Body of pancreas (tissue), 4 donors: ENCODE data around the gene SLC25A14. TPM values are rescaled to one million over a fixed set of nuclear protein-coding genes. Genes with fewer than 3 reads are reported as not detected.
"Not testable (repeated sequence)": the region's sequence is repeated elsewhere in the genome, so short reads cannot be mapped to it uniquely, and the experiment has no call there.

ENCODE experiments used
- ATAC-seq: fragments of 150-250 bp; one replicate; pipeline ENCODE4 v1.9.1; 2016
- DNase-seq, 4 donors: peaks; one replicate each; pipeline ENCODE4 v3.0.0-alpha.2; 2019
- H3K27ac ChIP-seq, 4 donors: fragments of 200-600 bp; sonication (generic); 1 replicate in 3 of 4; 2 replicates in 1 of 4; pipeline versions ENCODE4 v1.5.1 to v1.6.1; 2016 to 2019; ENCODE audit warnings: mild to moderate bottlenecking in 1 of 4, mixed read lengths in 1 of 4, moderate library complexity in 1 of 4
- H3K27me3 ChIP-seq, 2 donors: fragments of 200-600 bp; sonication (generic); one replicate each; pipeline ENCODE4 v1.6.0; 2016; ENCODE audit warnings: mild to moderate bottlenecking in 1 of 2
- H3K36me3 ChIP-seq, 2 donors: fragments of 200-600 bp; sonication (generic); replicated peaks in 1 of 2; 2 replicates each; pipeline ENCODE4 v1.5.1; 2016; ENCODE audit warnings: low read depth in 2 of 2; ENCODE audit not compliant: insufficient read depth in 1 of 2
- H3K4me1 ChIP-seq: fragments of 200-600 bp; sonication (generic); one replicate; pipeline ENCODE4 v1.6.0; 2016
- H3K4me3 ChIP-seq, 2 donors: fragments of 200-600 bp; sonication (generic); 1 replicate in 1 of 2; 2 replicates in 1 of 2; pipeline ENCODE4 v1.5.1; 2016 to 2019
- H3K9me3 ChIP-seq, 3 donors: fragments of 200-600 bp; sonication (generic); 1 replicate in 2 of 3; 2 replicates in 1 of 3; pipeline ENCODE4 v1.5.1; 2016
- CTCF ChIP-seq, 7 experiments: fragments of 450-650 bp in 4 of 7; fragments of 200-600 bp in 3 of 7; sonication (generic) in 3 of 7; IDR thresholded peaks; one replicate each; pipeline ENCODE4 v1.5.1; 2016 to 2019; ENCODE audit warnings: antibody characterized with exemption in 7 of 7
- POLR2A ChIP-seq, 3 donors: fragments of 450-650 bp; IDR thresholded peaks; one replicate each; pipeline ENCODE4 v1.6.1; 2016; ENCODE audit warnings: antibody characterized with exemption in 3 of 3, mild to moderate bottlenecking in 2 of 3
- WGBS, 2 donors: methylation state at CpG; one replicate each; pipeline ENCODE4 v1.1.5; 2017; 5-methylcytosine and 5-hydroxymethylcytosine counted together
- intact Hi-C: fragments of 100-400 bp; cut with DNase I; formaldehyde crosslinking; loops from one replicate; pipeline ENCODE4 v1.15.1; 2023
- total RNA-seq, 2 donors: library from RNA; depleted of rRNA; stranded (reverse); fragments of >200 nt; gene quantifications; one replicate each; pipeline ENCODE4 v1.1.0, GENCODE V29; 2016

The SLC25A14 gene
- total RNA-seq, 2 donors from 2014 or later: 10.6 to 18.5 TPM

- Histone ChIP-seq H3K27ac (no peak overlapping the region), H3K36me3 (no peaks in the 10 kb centered on the region), H3K27me3 (no peaks in the 10 kb centered on the region), H3K4me3 (no peak overlapping the region), H3K9me3 (no peaks in the 10 kb centered on the region), H3K4me1 (peaks cover 13% of the 10 kb centered on the region)
- intact Hi-C loops: no loop called here
- DNase-seq (no peak), ATAC-seq (no peak)
- no peak for TF ChIP-seq POLR2A (IDR thresholded peaks at IDR 0.05)
- TF ChIP-seq CTCF (IDR thresholded peaks at IDR 0.05): no peak
- WGBS, 2 donors: 40 to 46% methylated on average over 4 of the region's 4 CpGs
These were observed 3.2 kb upstream of the SLC25A14 start for GRCh38 chrX:130336531-130336930.

- WGBS, 2 donors: 46 to 66% methylated on average over 7 to 8 of the region's 8 CpGs
- H3K27me3 ChIP-seq, H3K4me3 ChIP-seq, H3K36me3 ChIP-seq, H3K9me3 ChIP-seq, DNase-seq, H3K27ac ChIP-seq, ATAC-seq, intact Hi-C loops: not testable (repeated sequence)
- peaks cover 13% of the 10 kb centered on the region for H3K4me1 ChIP-seq
These were observed 850 bp upstream of the SLC25A14 start for GRCh38 chrX:130338869-130339268.

DNA sequence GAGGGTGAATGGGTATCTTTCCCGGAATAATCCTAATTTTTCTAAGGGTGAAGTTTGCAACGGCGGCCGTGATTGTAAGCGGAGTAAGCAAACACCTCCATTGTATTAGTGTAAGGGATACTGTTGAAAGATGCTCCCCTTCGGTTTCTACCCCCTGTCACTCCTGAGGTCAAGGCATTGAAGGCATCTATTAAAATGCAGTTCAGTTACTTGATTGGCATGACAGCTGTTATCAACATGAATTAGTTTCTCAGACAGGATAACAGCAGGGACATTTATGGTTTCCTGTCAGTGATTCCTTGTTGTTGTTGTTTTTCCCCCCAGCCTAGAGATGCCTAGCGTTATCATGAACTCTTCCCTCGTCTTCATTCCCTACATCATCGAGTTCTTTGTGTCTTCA is 552 bp downstream of the SLC25A14 start:
- intact Hi-C loops: no loop called here
- no peaks in the 10 kb centered on the region for H3K9me3 ChIP-seq
- TF ChIP-seq POLR2A (IDR thresholded peaks at IDR 0.05) (no peak), CTCF (IDR thresholded peaks at IDR 0.05) (no peak)
- 1 to 2% methylated on average over 8 to 9 of the region's 9 CpGs for WGBS, 2 donors
- peak overlapping the region in 3 of 4 donors; percentile 45 to 67 (median 65) for H3K27ac ChIP-seq
- no peaks in the 10 kb centered on the region for H3K36me3 ChIP-seq
- ATAC-seq (no peak), DNase-seq (no peak)
- H3K4me1 ChIP-seq: peaks cover 13% of the 10 kb centered on the region
- H3K4me3 ChIP-seq: peak overlapping the region; percentile 46 to 48
- no peaks in the 10 kb centered on the region for H3K27me3 ChIP-seq

DNA sequence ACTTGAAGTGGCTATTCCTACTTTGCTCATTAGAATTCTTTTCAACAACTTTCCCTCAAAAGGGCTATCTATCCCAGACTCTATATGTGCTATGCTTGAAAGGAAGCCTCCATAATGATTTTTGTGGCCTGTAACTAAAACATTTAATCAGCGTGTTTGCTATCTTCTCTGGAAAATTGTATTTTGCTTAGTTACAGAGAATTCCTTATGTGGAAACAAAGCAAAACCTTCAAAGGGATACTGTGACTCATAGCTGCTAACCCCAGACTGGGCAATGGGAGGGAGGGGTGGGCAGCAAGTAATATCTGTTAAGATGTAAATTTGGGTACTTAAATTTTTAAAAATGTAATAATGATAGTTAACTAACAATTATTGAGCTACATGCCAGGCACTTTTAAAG is 3.7 kb downstream of the SLC25A14 start:
- H3K4me3 ChIP-seq: no peak overlapping the region

GRCh38 chrX:130347321-130347720 is 7.6 kb downstream of the SLC25A14 start:
- Histone ChIP-seq H3K4me1 (no peaks in the 10 kb centered on the region), H3K36me3 (no peaks in the 10 kb centered on the region), H3K27me3 (no peaks in the 10 kb centered on the region), H3K27ac (no peak overlapping the region), H3K9me3 (no peaks in the 10 kb centered on the region), H3K4me3 (no peak overlapping the region)
- DNase-seq (no peak), ATAC-seq (no peak)
- WGBS, 2 donors: 36 to 80% methylated on average over 1 of the region's 1 CpG
- no peak for TF ChIP-seq POLR2A (IDR thresholded peaks at IDR 0.05)
- intact Hi-C loops: no loop called here

More for the DNA sequence above, 3.7 kb downstream of the SLC25A14 start:
- DNase-seq (no peak), ATAC-seq (no peak)
- intact Hi-C loops: no loop called here
- no peaks in the 10 kb centered on the region for H3K27me3 ChIP-seq
- H3K27ac ChIP-seq: no peak overlapping the region
- H3K9me3 ChIP-seq: no peaks in the 10 kb centered on the region
- TF ChIP-seq POLR2A (IDR thresholded peaks at IDR 0.05): no peak
- no peak for TF ChIP-seq CTCF (IDR thresholded peaks at IDR 0.05)
- peaks cover 13% of the 10 kb centered on the region for H3K4me1 ChIP-seq
- WGBS, 2 donors: 93 to 100% methylated on average over 1 of the region's 1 CpG
- H3K36me3 ChIP-seq: no peaks in the 10 kb centered on the region

DNA sequence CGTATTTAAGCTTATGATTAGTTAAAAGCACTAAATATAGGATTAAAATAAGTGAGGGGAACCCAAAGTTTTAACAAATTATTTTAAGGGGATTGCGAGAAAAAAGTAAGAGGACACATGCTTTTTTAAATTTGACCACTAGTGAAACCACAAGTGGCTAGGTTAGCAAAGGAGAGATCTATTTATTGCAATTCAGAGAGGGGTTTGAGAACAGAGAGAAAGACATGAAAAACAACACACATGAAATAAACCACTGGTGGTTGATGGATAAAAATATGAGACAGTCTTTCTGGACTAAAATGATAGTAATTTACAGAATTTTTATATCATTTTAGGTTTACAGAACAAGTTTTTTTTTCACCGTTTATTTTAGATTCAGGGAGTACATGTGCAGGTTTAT is 11.8 kb downstream of the SLC25A14 start:
- WGBS, 2 donors: 92 to 98% methylated on average over 3 of the region's 3 CpGs
- H3K4me1 ChIP-seq: no peaks in the 10 kb centered on the region
- H3K4me3 ChIP-seq: no peak overlapping the region
- no peaks in the 10 kb centered on the region for H3K27me3 ChIP-seq
- DNase-seq: no peak
- no peaks in the 10 kb centered on the region for H3K36me3 ChIP-seq
- H3K27ac ChIP-seq: no peak overlapping the region
- intact Hi-C loops: no loop called here
- no peak for ATAC-seq
- TF ChIP-seq CTCF (IDR thresholded peaks at IDR 0.05): no peak
- TF ChIP-seq POLR2A (IDR thresholded peaks at IDR 0.05): no peak
- no peaks in the 10 kb centered on the region for H3K9me3 ChIP-seq

DNA sequence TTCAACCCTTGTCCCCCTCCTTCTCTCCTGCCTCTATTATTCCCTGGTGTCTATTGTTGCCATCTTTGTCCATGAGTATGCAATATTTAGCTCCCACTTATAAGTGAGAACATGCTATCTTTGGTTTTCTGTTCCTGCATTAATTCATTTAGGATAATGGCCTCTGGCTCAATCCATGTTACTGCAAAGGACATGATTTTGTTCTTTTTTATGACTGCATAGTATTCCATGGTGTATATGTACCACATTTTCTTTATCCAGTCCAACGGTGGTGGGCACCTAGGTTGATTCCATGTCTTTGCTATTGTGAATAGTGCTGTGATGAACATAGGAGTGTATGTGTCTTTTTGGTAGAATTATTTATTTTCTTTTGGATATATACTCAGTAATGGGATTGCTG is 12.3 kb downstream of the SLC25A14 start:
- WGBS, 2 donors: 88 to 100% methylated on average over 1 of the region's 1 CpG

More for the DNA sequence above, 12.3 kb downstream of the SLC25A14 start:
- H3K27ac ChIP-seq, intact Hi-C loops, DNase-seq, H3K36me3 ChIP-seq, H3K27me3 ChIP-seq, H3K9me3 ChIP-seq, H3K4me1 ChIP-seq, ATAC-seq, H3K4me3 ChIP-seq: not testable (repeated sequence)
